Body of pancreas (tissue), 4 donors: Measurements from ENCODE around the gene ABI3BP. TPM values are rescaled to one million over a fixed set of nuclear protein-coding genes. Genes with fewer than 3 reads are reported as not detected.

Experiments
- ATAC-seq: fragments of 150-250 bp; one replicate; pipeline ENCODE4 v1.9.1; 2016
- DNase-seq, 4 donors: peaks; one replicate each; pipeline ENCODE4 v3.0.0-alpha.2; 2019
- H3K27ac ChIP-seq, 4 donors: fragments of 200-600 bp; sonication (generic); 1 replicate in 3 of 4; 2 replicates in 1 of 4; pipeline versions ENCODE4 v1.5.1 to v1.6.1; 2016 to 2019; ENCODE audit warnings: mild to moderate bottlenecking in 1 of 4, mixed read lengths in 1 of 4, moderate library complexity in 1 of 4
- H3K27me3 ChIP-seq, 2 donors: fragments of 200-600 bp; sonication (generic); one replicate each; pipeline ENCODE4 v1.6.0; 2016; ENCODE audit warnings: mild to moderate bottlenecking in 1 of 2
- H3K36me3 ChIP-seq, 2 donors: fragments of 200-600 bp; sonication (generic); replicated peaks in 1 of 2; 2 replicates each; pipeline ENCODE4 v1.5.1; 2016; ENCODE audit warnings: low read depth in 2 of 2; ENCODE audit not compliant: insufficient read depth in 1 of 2
- H3K4me1 ChIP-seq: fragments of 200-600 bp; sonication (generic); one replicate; pipeline ENCODE4 v1.6.0; 2016
- H3K4me3 ChIP-seq, 2 donors: fragments of 200-600 bp; sonication (generic); 1 replicate in 1 of 2; 2 replicates in 1 of 2; pipeline ENCODE4 v1.5.1; 2016 to 2019
- H3K9me3 ChIP-seq, 3 donors: fragments of 200-600 bp; sonication (generic); 1 replicate in 2 of 3; 2 replicates in 1 of 3; pipeline ENCODE4 v1.5.1; 2016
- CTCF ChIP-seq, 7 experiments: fragments of 450-650 bp in 4 of 7; fragments of 200-600 bp in 3 of 7; sonication (generic) in 3 of 7; IDR thresholded peaks; one replicate each; pipeline ENCODE4 v1.5.1; 2016 to 2019; ENCODE audit warnings: antibody characterized with exemption in 7 of 7
- POLR2A ChIP-seq, 3 donors: fragments of 450-650 bp; IDR thresholded peaks; one replicate each; pipeline ENCODE4 v1.6.1; 2016; ENCODE audit warnings: antibody characterized with exemption in 3 of 3, mild to moderate bottlenecking in 2 of 3
- WGBS, 2 donors: methylation state at CpG; one replicate each; pipeline ENCODE4 v1.1.5; 2017; 5-methylcytosine and 5-hydroxymethylcytosine counted together
- intact Hi-C: fragments of 100-400 bp; cut with DNase I; formaldehyde crosslinking; loops from one replicate; pipeline ENCODE4 v1.15.1; 2023
- total RNA-seq, 2 donors: library from RNA; depleted of rRNA; stranded (reverse); fragments of >200 nt; gene quantifications; one replicate each; pipeline ENCODE4 v1.1.0, GENCODE V29; 2016

ABI3BP gene
- total RNA-seq, 2 donors from 2014 or later = 9.3 to 19.8 TPM

GRCh38 chr3:100744671-100745070 is 248.6 kb downstream of the ABI3BP start:
- Histone ChIP-seq H3K4me1 (no peaks in the 10 kb centered on the region), H3K27me3 (no peaks in the 10 kb centered on the region), H3K36me3 (peaks cover 13 to 19% of the 10 kb centered on the region in 2 donors), H3K9me3 (no peaks in the 10 kb centered on the region), H3K27ac (no peak overlapping the region), H3K4me3 (no peak overlapping the region)
- ATAC-seq (no peak), DNase-seq (no peak)
- no peak for TF ChIP-seq POLR2A (IDR thresholded peaks at IDR 0.05)
- no peak for TF ChIP-seq CTCF (IDR thresholded peaks at IDR 0.05)
- intact Hi-C loops = loop anchor here (10.0 kb wide), 1 partner anchor 450 kb away; no protein-coding TSS in a partner anchor
- WGBS, 2 donors = 97 to 100% methylated on average over 2 of the region's 2 CpGs

- 76 to 83% methylated on average over 3 of the region's 3 CpGs for WGBS, 2 donors
- Histone ChIP-seq H3K36me3 (peaks cover 11 to 14% of the 10 kb centered on the region in 2 donors), H3K9me3 (no peaks in the 10 kb centered on the region), H3K4me3 (no peak overlapping the region), H3K27ac (no peak overlapping the region), H3K27me3 (no peaks in the 10 kb centered on the region), H3K4me1 (no peaks in the 10 kb centered on the region)
- TF ChIP-seq CTCF (IDR thresholded peaks at IDR 0.05) (no peak), POLR2A (IDR thresholded peaks at IDR 0.05) (no peak)
- intact Hi-C loops = loop anchor here (10.0 kb wide), 1 partner anchor 451 kb away; no protein-coding TSS in a partner anchor
- no peak for DNase-seq
- no peak for ATAC-seq
Measured at GRCh38 chr3:100743535-100743934, 249.7 kb downstream of the ABI3BP start.

- Histone ChIP-seq H3K9me3 (no peaks in the 10 kb centered on the region), H3K36me3 (peaks cover 7 to 10% of the 10 kb centered on the region in 2 donors), H3K4me3 (no peak overlapping the region), H3K4me1 (no peaks in the 10 kb centered on the region), H3K27me3 (no peaks in the 10 kb centered on the region), H3K27ac (no peak overlapping the region)
- intact Hi-C loops = loop anchor here (10.0 kb wide), 1 partner anchor 455 kb away; no protein-coding TSS in a partner anchor
- DNase-seq (no peak), ATAC-seq (no peak)
- 76 to 84% methylated on average over 1 of the region's 1 CpG for WGBS, 2 donors
- TF ChIP-seq POLR2A (IDR thresholded peaks at IDR 0.05) (no peak), CTCF (IDR thresholded peaks at IDR 0.05) (no peak)
Measured at GRCh38 chr3:100740207-100740606, 253.0 kb downstream of the ABI3BP start.

- H3K9me3 ChIP-seq = no peaks in the 10 kb centered on the region
- peaks cover 7 to 10% of the 10 kb centered on the region in 2 donors for H3K36me3 ChIP-seq
- WGBS, 2 donors = 4 to 13% methylated on average over 2 of the region's 2 CpGs
- intact Hi-C loops = no loop called here
- DNase-seq (no peak), ATAC-seq (no peak)
- no peak overlapping the region for H3K27ac ChIP-seq
- TF ChIP-seq POLR2A (IDR thresholded peaks at IDR 0.05) (no peak), CTCF (IDR thresholded peaks at IDR 0.05) (peak; percentile 9 to 37 (median 31))
- no peak overlapping the region for H3K4me3 ChIP-seq
- peaks cover 11% of the 10 kb centered on the region for H3K4me1 ChIP-seq
- no peaks in the 10 kb centered on the region for H3K27me3 ChIP-seq
Measured at GRCh38 chr3:100737334-100737733, 255.9 kb downstream of the ABI3BP start.

- ATAC-seq = no peak
- intact Hi-C loops = no loop called here
- H3K36me3 ChIP-seq = peaks cover 7 to 14% of the 10 kb centered on the region in 2 donors
- no peak overlapping the region for H3K4me3 ChIP-seq
- H3K27ac ChIP-seq = no peak overlapping the region
- DNase-seq = no peak
- no peaks in the 10 kb centered on the region for H3K9me3 ChIP-seq
- H3K27me3 ChIP-seq = no peaks in the 10 kb centered on the region
- TF ChIP-seq POLR2A (IDR thresholded peaks at IDR 0.05) (no peak), CTCF (IDR thresholded peaks at IDR 0.05) (no peak)
- peaks cover 11% of the 10 kb centered on the region for H3K4me1 ChIP-seq
- 66 to 73% methylated on average over 3 of the region's 3 CpGs for WGBS, 2 donors
Measured at GRCh38 chr3:100732435-100732834, 260.8 kb downstream of the ABI3BP start.
